ENCODE measurements around the gene NMT2.
A peak's percentile ranks its signal among the peaks of the same experiment; 100 is the strongest.

Gene NMT2

GRCh38 chr10:15180736-15181135 is 12.2 kb upstream of the NMT2 start:
- no peak for DNase-seq

GRCh38 chr10:15176269-15176668 is 7.8 kb upstream of the NMT2 start:
- DNase-seq, result no peak

DNA sequence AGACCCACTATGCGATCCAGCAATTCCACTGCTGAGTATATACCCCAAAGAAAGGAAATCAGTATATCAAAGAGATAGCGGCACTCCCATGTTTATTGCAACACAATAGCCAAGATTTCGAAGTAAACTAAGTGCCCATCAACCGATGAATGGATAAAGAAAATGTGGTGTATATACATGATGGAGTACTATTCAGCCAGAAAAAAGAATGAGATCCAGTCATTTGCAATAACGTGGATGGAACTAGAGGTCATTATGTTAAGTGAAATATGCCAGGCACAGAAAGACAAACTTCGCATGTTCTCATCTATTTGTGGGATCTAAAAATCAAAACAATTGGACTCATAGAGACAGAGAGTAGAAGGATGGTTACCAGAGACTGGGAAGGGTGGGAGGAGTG is 7.1 kb upstream of the NMT2 start:
- DNase-seq, result no peak

DNA sequence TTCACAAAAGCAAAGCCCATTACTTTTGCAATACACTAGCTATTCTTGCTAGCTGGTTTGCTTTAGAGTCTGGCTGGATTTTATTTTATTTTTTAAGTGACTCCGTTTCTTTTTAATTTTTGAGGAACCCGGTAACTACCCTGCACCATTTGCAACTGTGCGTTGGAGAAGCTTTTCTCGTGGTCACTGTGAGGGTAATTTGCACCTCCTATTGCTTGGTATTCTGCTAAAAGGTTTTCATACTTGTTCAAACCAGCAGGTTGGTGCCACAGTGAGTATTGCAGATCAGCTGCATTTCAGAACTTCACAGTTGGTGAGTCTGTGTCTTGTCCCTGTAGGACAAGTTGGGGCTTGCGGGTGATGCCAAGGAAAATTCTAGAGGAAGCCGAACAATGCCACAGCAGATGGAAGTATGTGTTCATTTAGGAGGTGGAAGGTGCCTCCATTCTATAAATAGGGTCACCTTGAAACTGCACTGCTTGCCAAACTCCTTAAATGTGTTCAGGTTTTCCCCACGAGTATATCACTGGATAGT is 3.9 kb upstream of the NMT2 start:
- no peak for DNase-seq

- DNase-seq, result no peak
Measured at GRCh38 chr10:15169555-15170401, 1.3 kb upstream of the NMT2 start.

- DNase-seq, result peak; percentile 88
Measured at GRCh38 chr10:15168786-15169554, 477 bp upstream of the NMT2 start.

DNA sequence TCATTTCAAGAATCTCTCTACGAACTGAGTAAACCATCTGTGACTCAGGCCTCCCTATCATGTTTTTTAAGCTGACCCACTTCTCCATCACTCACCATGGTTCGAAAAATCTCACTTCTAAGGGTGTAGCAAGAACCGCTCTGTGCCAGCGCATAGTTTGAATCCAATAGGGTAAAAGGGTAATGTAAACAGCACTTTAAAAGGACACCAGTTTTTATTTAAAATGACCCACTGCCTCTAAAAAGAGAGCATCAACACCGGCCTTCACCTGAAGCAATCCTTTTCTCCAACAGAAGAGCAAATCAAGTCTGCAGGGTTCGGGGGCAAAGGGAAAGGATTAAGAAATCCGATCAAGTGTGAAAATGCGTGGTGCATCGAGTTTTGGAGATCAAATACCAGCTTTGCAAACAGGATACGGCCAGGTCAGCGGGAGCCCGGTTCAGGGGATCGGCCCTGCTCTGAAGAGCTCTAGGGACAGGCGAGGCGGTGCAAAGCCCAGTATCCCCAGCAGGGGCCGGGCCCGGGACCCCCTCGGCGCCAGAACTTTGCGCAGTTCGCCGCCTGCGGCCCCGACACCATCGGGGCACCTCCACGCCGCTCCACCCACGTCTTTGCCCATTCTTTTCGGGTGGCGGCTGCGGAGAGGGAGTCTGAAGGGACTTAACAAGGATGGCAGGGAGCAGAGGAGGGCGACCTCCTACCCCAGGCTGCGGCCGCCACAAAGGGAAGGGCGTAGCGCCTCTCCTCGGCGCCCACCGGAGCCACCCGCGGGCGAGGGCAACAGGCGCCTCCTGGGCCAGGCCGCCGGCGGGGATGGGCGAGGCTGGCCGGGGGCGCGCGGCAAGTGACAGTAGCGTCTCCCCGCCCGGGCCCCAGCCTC is 842 bp downstream of the NMT2 start:
- no peak for DNase-seq

DNA sequence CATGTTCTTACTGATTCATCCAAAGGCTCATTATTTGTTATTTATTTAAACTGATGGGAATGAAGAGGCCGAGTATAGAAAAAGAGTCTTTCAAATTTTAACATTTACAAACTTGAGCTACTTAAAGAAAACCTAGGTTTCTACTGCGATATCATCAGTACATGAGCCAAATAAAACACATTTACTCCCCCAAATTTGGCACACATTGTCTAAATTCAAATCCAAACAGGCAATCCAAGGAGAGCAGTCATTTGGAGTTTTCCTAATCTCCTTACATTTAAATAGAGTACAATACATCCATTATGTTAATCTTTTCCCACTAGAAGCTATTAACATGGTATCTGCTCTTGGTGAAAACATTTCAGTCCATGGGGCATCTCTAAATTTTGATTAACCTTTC is 2.2 kb downstream of the NMT2 start:
- DNase-seq, result no peak

- no peak for DNase-seq
Measured at GRCh38 chr10:15163253-15163828, 5.2 kb downstream of the NMT2 start.

GRCh38 chr10:15158972-15159371 is 9.5 kb downstream of the NMT2 start:
- no peak for DNase-seq

- DNase-seq, result no peak
Measured at GRCh38 chr10:15158448-15158847, 10.0 kb downstream of the NMT2 start.

DNA sequence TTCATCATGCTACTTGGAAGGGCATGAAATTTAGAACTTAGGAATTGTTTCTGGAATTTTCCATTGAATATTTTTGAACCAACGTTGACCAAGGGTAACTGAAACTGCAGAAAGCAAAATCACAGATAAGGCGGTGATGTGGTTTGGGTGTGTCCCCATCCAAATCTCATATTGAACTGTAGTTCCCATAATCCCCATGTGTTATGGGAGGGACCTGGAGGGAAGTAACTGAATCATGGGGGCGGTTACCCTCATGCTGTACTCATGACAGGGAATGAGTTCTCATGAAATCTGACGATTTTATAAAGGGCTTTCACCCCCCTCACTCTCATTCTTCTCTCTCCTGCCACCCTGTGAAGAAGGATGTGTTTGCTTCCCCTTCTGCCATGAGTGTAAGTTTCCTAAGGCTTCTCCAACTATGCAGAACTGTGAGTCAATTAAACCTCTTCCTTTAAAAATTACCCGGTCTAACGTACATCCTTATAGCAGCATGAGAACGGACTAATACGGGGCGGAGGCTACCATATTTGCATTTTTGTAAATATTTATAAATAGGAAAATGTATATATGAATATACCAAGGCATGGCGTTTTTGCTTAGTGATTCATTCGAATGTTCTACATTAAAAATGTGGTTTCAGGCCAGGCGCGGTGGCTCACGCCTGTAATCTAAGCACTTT is 12.4 kb downstream of the NMT2 start:
- DNase-seq, result no peak

DNA sequence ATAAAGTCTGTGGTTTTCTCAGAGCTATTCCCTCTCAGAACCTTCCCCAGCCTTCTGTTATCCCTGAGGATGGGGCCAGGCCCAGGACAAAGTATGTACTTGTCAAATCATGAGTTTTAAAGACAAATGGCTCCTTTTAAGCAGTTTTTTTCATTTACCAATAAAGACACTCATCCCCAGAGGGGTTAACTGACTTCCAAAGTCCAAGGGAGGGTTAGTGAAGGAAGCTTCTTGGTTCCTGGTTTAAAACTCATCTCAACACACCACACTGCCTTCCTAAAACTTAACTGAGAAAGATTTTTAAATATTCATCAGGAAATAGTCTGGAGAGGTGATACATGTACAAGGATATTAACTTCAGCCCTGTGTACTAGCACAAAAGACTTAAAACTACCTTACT is 15.9 kb downstream of the NMT2 start:
- no peak for DNase-seq

GRCh38 chr10:15150563-15150962 is 17.9 kb downstream of the NMT2 start:
- DNase-seq, result peak; percentile 36

DNA sequence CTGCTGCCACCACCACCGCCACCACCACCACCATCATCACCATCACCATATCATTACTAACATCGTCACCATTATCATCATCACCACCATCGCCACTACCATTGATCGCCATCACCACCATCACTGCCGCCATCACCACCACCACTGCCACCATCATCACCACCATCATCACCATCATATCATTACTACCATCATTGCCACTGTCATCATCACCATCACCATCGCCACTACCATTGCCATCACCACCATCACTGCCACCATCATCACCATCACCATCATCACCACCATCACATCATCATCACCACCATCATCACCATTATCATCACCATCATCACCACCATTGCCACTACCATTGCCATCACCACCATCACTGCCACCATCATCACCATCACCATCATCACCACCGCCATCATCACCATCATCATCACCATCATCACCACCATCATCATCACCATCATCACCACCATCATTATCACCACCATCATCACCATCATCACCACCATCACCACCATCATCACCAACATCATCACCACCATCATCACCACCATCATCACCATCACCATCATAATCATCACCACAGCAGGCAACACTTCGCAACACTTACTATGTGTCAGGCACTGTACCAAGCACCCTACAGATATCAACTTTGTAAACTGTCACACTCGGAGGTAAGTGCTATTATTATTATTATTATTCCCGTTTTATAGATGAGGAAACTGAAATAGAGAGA is 19.3 kb downstream of the NMT2 start:
- no peak for DNase-seq

DNA sequence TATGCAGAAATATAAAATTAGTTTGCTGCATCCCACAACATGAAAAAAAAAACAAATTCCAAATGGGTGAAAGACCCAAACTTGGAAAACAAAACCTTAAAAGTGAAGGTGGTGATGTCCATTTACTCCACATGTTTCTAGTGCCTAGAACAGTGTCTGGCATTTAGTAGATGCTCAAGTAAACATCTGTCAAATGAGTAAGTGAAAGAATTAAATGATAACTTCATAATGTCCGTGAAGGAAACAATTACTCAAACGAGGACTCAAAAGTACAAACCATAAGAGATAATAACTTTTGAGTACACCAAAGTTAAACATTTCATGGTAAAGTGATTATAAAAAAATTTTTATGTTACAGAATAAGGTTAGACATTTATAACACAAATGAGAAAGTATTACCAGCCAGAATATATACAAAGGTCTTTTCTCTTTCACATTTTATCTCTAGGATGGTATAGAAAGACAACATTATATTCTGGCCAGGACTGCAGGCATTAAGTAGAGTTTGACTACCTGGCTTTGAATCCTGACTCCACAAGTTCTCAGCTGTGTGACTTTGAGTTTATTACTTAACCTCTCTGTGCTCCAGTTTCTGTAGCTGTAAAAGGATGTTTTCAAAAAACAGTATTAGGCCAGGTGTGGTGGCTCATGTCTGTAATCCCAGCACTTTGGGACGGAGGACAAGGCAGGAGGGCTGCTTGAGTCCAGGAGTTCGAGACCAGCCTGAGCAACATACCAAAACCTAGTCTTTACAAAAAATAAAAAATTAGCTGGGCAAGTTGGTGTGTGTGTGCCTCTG is 20.7 kb downstream of the NMT2 start:
- DNase-seq, result no peak

DNA sequence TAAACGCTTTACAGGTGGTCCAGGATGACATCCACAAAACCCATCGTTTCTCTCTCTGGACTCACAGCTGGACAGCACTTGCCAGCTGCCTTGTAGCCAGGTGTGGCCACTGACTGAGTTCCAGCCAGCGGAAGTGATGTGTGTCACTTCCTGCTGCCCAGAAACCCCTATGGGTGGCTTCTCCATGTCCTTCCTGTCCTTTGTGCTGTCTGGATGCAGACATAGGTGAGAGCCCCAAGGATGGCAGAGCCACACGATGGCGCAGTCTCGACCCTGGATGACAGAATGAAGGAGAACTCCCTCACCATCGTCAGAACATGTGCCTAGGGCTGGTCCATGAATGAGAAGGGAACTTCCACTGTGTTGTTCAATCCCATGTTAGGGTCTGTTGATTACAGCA is 22.1 kb downstream of the NMT2 start:
- no peak for DNase-seq

DNA sequence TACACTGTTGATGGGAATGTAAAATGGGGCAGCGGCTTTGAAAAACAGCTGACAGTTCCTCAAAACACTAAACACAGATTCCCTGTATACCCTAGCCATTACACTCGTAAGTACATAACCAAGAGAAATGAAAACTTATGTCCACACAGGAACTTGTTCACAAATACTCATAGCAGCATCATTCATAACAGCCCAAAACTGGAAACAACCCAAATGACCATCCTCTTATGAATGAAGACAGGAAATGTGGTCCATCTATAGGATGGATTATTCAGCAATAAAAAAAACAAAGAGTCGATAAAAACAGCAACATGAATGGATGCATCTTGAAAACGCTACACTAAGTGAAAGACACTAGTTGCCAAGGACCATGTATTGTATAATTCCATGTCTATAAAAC is 23.7 kb downstream of the NMT2 start:
- no peak for DNase-seq

DNA sequence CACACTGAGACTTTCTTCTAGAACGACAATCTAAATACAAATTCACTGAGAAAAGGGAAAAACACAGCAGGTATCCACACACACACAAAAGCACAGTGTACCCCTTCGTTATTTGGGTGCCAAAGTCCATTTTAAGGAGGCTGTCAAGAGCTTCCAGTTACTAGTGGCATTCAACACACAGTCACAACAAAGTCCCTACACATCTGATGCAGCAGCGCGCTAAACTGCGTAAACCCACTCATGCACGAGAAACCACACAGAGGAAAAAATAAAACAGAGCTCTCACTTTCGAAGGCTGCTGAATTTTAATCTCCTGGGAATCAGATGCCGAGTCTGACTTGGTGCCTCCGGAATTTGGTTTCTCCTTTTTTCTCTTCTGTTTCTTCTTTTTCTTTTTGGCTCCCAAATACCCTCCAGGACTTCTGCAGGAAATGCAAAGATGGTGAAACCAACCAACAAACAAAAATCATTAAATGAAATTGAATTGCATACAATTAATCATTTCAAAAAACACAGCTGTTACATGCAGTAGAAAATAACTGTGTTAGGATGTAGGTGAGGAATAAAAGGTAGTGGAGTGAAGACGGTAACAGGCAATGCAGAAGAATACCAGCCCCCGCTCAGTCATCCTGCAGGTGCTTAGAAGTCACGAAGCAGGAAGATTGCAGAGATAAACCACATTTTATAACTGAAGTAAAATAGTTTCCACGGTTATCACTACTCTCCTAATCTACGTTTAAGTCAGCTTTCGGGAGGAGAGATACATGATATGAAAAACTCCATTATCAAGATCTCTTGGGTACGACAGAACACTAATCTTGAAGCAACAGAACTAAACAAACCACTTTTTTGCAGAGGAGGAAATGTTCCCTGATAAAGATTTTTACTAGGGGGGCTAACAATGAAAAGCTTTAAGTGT is 27.1 kb downstream of the NMT2 start:
- no peak for DNase-seq

Measured in NCI-H774 (cell line).